H1 (cell line): ENCODE results near the gene ADTRP. TPM values are rescaled to one million over a fixed set of nuclear protein-coding genes. Genes with fewer than 3 reads are reported as not detected.

Experiments
- CTCF ChIA-PET: fragments of 300-600 bp; sonication (Branson Sonifier 250); formaldehyde crosslinking; loops from one replicate; lab custom pipeline; 2021; ENCODE audit not compliant: partially characterized antibody; lab: Charles Lee
- POLR2A ChIA-PET: fragments of 300-600 bp; sonication (Branson Sonifier 250); formaldehyde crosslinking; loops from one replicate; lab custom pipeline; 2021; ENCODE audit warnings: inconsistent platforms; ENCODE audit not compliant: partially characterized antibody; lab: Charles Lee
- DNase-seq, 2 experiments: peaks; one replicate each; pipeline versions ENCODE4 v3.0.0 to v3.0.0-alpha.2; 2010 to 2022; ENCODE audit warnings: low spot score in 2 of 2, low read depth in 1 of 2, mixed read lengths in 1 of 2
- FAIRE-seq: peaks from 2 replicates; lab custom pipeline; 2011; peaks lifted over from hg19 to GRCh38; lab: Jason Lieb, UNC
- H2AFZ ChIP-seq: 2 replicates; pipeline ENCODE4 v1.8.1; 2012; ENCODE audit warnings: low read length, inconsistent platforms
- H2AK5ac ChIP-seq: 2 replicates; pipeline ENCODE4 v1.6.1; 2013; ENCODE audit warnings: low read depth, low read length
- H2BK120ac ChIP-seq: replicated peaks from 2 replicates; pipeline ENCODE3; 2013; ENCODE audit warnings: low read depth, low read length, inconsistent platforms
- H2BK12ac ChIP-seq: 2 replicates; pipeline ENCODE4 v1.6.1; 2013; ENCODE audit warnings: low read depth, low read length
- H2BK15ac ChIP-seq: 2 replicates; pipeline ENCODE4 v1.6.1; 2013; ENCODE audit warnings: low read length
- H2BK20ac ChIP-seq: 2 replicates; pipeline ENCODE4 v1.6.1; 2013; ENCODE audit warnings: low read length
- H2BK5ac ChIP-seq: 2 replicates; pipeline ENCODE4 v1.6.1; 2013; ENCODE audit warnings: low read depth, low read length
- H3K14ac ChIP-seq: 2 replicates; pipeline ENCODE4 v1.6.1; 2013; ENCODE audit warnings: inconsistent platforms; ENCODE audit not compliant: insufficient read length
- H3K18ac ChIP-seq: 2 replicates; pipeline ENCODE4 v1.6.1; 2013; ENCODE audit warnings: low read length; ENCODE audit errors: extremely low read depth
- H3K23ac ChIP-seq: 2 replicates; pipeline ENCODE4 v1.6.1; 2013; ENCODE audit warnings: inconsistent platforms; ENCODE audit not compliant: insufficient read length
- H3K23me2 ChIP-seq: 2 replicates; pipeline ENCODE4 v1.6.1; 2013; ENCODE audit warnings: low read depth, low read length
- H3K27ac ChIP-seq: 2 replicates; pipeline ENCODE4 v1.6.1; 2011; ENCODE audit warnings: low read depth, low read length, inconsistent platforms
- H3K27me3 ChIP-seq, 4 experiments: replicated peaks in 1 of 4; 1 replicate in 1 of 4; 2 replicates in 3 of 4; pipeline versions ENCODE4 v1.6.1 to v1.8.1; 2011 to 2013; ENCODE audit warnings: low read length in 3 of 4, mild to moderate bottlenecking in 3 of 4, inconsistent platforms in 2 of 4, mixed read lengths in 2 of 4, moderate library complexity in 1 of 4; ENCODE audit not compliant: control insufficient read depth in 3 of 4, insufficient read depth in 3 of 4; ENCODE audit errors: extremely low read depth in 1 of 4
- H3K36me3 ChIP-seq, 4 experiments: 2 replicates each; pipeline versions ENCODE4 v1.6.1 to v1.8.1; 2011 to 2013; ENCODE audit warnings: mild to moderate bottlenecking in 4 of 4, low read length in 3 of 4, moderate library complexity in 2 of 4, control low read depth in 1 of 4, inconsistent platforms in 1 of 4; ENCODE audit not compliant: insufficient read depth in 4 of 4, control insufficient read depth in 2 of 4
- H3K4ac ChIP-seq: replicated peaks from 2 replicates; pipeline ENCODE3; 2013; ENCODE audit warnings: low read length, low read depth, mixed read lengths, inconsistent platforms; ENCODE audit not compliant: insufficient read length
- H3K4me1 ChIP-seq, 4 experiments: replicated peaks in 1 of 4; 1 replicate in 1 of 4; 2 replicates in 3 of 4; pipeline versions ENCODE4 v1.6.1 to v1.8.1; 2011 to 2013; ENCODE audit warnings: low read length in 3 of 4, inconsistent platforms in 2 of 4, mixed read lengths in 1 of 4; ENCODE audit not compliant: insufficient read depth in 4 of 4, control insufficient read depth in 3 of 4
- H3K4me2 ChIP-seq, 2 experiments: 2 replicates each; pipeline versions ENCODE4 v1.6.1 to v1.8.1; 2011 to 2013; ENCODE audit warnings: low read depth in 2 of 2, low read length in 2 of 2, control low read depth in 1 of 2, inconsistent platforms in 1 of 2, mild to moderate bottlenecking in 1 of 2; ENCODE audit not compliant: insufficient read depth in 1 of 2
- H3K4me3 ChIP-seq, 4 experiments: fragments of 200-600, 300-600 bp in 1 of 4; sonication (generic), shearing (Covaris generic), sonication (Bioruptor Twin) in 1 of 4; 2 replicates each; pipeline versions ENCODE4 v1.5.1 to v1.8.1; 2011 to 2016; ENCODE audit warnings: low read length in 4 of 4, low read depth in 3 of 4, control low read depth in 2 of 4, inconsistent platforms in 2 of 4, mild to moderate bottlenecking in 2 of 4, mixed read lengths in 1 of 4, moderate library complexity in 1 of 4; ENCODE audit not compliant: insufficient read depth in 2 of 4; ENCODE audit errors: extremely low read depth in 1 of 4
- H3K56ac ChIP-seq: replicated peaks from 2 replicates; pipeline ENCODE3; 2013; ENCODE audit warnings: low read depth, mild to moderate bottlenecking, mixed read lengths, low read length, inconsistent platforms; ENCODE audit not compliant: insufficient read length
- H3K79me1 ChIP-seq: 2 replicates; pipeline ENCODE4 v1.6.1; 2013; ENCODE audit warnings: low read depth, low read length, control low read depth
- H3K79me2 ChIP-seq, 2 experiments: 2 replicates each; pipeline versions ENCODE4 v1.6.1 to v1.8.1; 2012 to 2013; ENCODE audit warnings: low read length in 2 of 2, mild to moderate bottlenecking in 2 of 2, inconsistent platforms in 1 of 2; ENCODE audit not compliant: insufficient read depth in 2 of 2, control insufficient read depth in 1 of 2
- H3K9ac ChIP-seq, 4 experiments: replicated peaks in 1 of 4; 1 replicate in 1 of 4; 2 replicates in 3 of 4; pipeline versions ENCODE4 v1.6.1 to v1.8.1; 2011 to 2013; ENCODE audit warnings: low read depth in 3 of 4, low read length in 3 of 4, control low read depth in 2 of 4, mild to moderate bottlenecking in 2 of 4, moderate library complexity in 2 of 4, inconsistent platforms in 1 of 4; ENCODE audit errors: extremely low read depth in 1 of 4
- H3K9me3 ChIP-seq, 2 experiments: 2 replicates each; pipeline versions ENCODE4 v1.6.1 to v1.8.1; 2012 to 2013; ENCODE audit warnings: mild to moderate bottlenecking in 2 of 2, moderate library complexity in 2 of 2, control low read depth in 1 of 2, inconsistent platforms in 1 of 2, low read depth in 1 of 2, low read length in 1 of 2, mixed read lengths in 1 of 2; ENCODE audit not compliant: insufficient read depth in 2 of 2
- H4K20me1 ChIP-seq, 2 experiments: replicated peaks in 1 of 2; 2 replicates each; pipeline versions ENCODE3 to v1.8.1; 2011 to 2013; ENCODE audit warnings: inconsistent platforms in 2 of 2, low read length in 2 of 2, mild to moderate bottlenecking in 1 of 2; ENCODE audit not compliant: insufficient read depth in 2 of 2, control insufficient read depth in 1 of 2
- H4K5ac ChIP-seq: 2 replicates; pipeline ENCODE4 v1.6.1; 2013; ENCODE audit warnings: low read length, low read depth, mixed read lengths, inconsistent platforms; ENCODE audit not compliant: insufficient read length
- H4K8ac ChIP-seq: 2 replicates; pipeline ENCODE4 v1.8.0; 2013; ENCODE audit warnings: mild to moderate bottlenecking, moderate library complexity, low read length, inconsistent platforms; ENCODE audit not compliant: insufficient read depth; ENCODE audit errors: extremely low read depth
- H4K91ac ChIP-seq: replicated peaks from 2 replicates; pipeline ENCODE3; 2013; ENCODE audit warnings: low read length, mixed read lengths, inconsistent platforms; ENCODE audit not compliant: insufficient read length
- CBX5 ChIP-seq: fragments of 300-800, 300-1000 bp; sonication (generic); IDR thresholded peaks from 2 replicates; pipeline ENCODE4 v1.7.1; 2016; ENCODE audit warnings: antibody characterized with exemption, low read length, low read depth
- CEBPB ChIP-seq: IDR thresholded peaks from 2 replicates; pipeline ENCODE4 v1.6.1; 2012; ENCODE audit warnings: low read depth, low read length
- CHD1 ChIP-seq: IDR thresholded peaks from 2 replicates; pipeline ENCODE4 v1.6.1; 2012; ENCODE audit warnings: low read depth, low read length, improper control_type of control experiment
- EGR1 ChIP-seq: IDR thresholded peaks from 2 replicates; pipeline ENCODE4 v1.6.1; 2011; ENCODE audit warnings: low read depth, low read length, borderline replicate concordance
- GABPA ChIP-seq: IDR thresholded peaks from 2 replicates; pipeline ENCODE4 v1.6.1; 2011; ENCODE audit warnings: mild to moderate bottlenecking, low read length, moderate library complexity, borderline replicate concordance; ENCODE audit not compliant: insufficient read depth
- HDAC2 ChIP-seq, 2 experiments: fragments of 300-600 bp in 1 of 2; sonication (generic) in 1 of 2; IDR thresholded peaks; 2 replicates each; pipeline ENCODE4 v1.6.1; 2011 to 2012; ENCODE audit warnings: low read depth in 2 of 2, low read length in 2 of 2, mild to moderate bottlenecking in 2 of 2, moderate library complexity in 2 of 2, borderline replicate concordance in 1 of 2, inconsistent platforms in 1 of 2
- KDM1A ChIP-seq: fragments of 200-600, 300-600 bp; sonication (generic); IDR thresholded peaks from 2 replicates; pipeline ENCODE4 v1.7.1; 2016; ENCODE audit warnings: mild to moderate bottlenecking, low read length, borderline replicate concordance
- RAD21 ChIP-seq, 2 experiments: IDR thresholded peaks in 1 of 2; conservative IDR thresholded peaks in 1 of 2; 2 replicates each; pipeline ENCODE4 v1.6.1; 2011; ENCODE audit warnings: low read depth in 2 of 2, low read length in 2 of 2, improper control_type of control experiment in 1 of 2, inconsistent platforms in 1 of 2, mild to moderate bottlenecking in 1 of 2, moderate library complexity in 1 of 2
- RXRA ChIP-seq: IDR thresholded peaks from 2 replicates; pipeline ENCODE4 v1.6.1; 2011; ENCODE audit warnings: low read depth, mild to moderate bottlenecking, low read length, moderate library complexity; ENCODE audit not compliant: insufficient read depth
- TEAD4 ChIP-seq: IDR thresholded peaks from 2 replicates; pipeline ENCODE4 v1.6.1; 2012; ENCODE audit warnings: low read depth, low read length, inconsistent platforms, mixed read lengths
- WGBS, 2 experiments: shearing (Covaris generic) in 1 of 2; methylation state at CpG; one replicate each; pipeline versions ENCODE4 v1.1.6 to v1.1.7; 2013 to 2015; ENCODE audit warnings: low lambda C conversion rate in 2 of 2, mixed read lengths in 2 of 2, inconsistent platforms in 1 of 2, low coverage in 1 of 2, missing lambda C conversion rate in 1 of 2; ENCODE audit not compliant: insufficient replicate concordance in 2 of 2, insufficient coverage in 1 of 2, insufficient read length in 1 of 2; ENCODE audit errors: extremely low coverage in 1 of 2, missing lambda C conversion rate in 1 of 2; 5-methylcytosine and 5-hydroxymethylcytosine counted together
- polyA plus RNA-seq, 7 experiments: library from polyadenylated mRNA; depleted of rRNA in 3 of 7; stranded (reverse) in 5 of 7; unstranded in 2 of 7; fragments of >200 nt in 5 of 7; fragments of 200-250 nt in 2 of 7; gene quantifications; 1 replicate in 5 of 7; 2 replicates in 1 of 7; 4 replicates in 1 of 7; pipeline versions ENCODE4 v1.2.1 to v1.2.3, GENCODE V29; 2011 to 2013; ENCODE audit warnings: missing spikeins in 2 of 7, mixed read lengths in 2 of 7
- total RNA-seq: library from RNA; stranded (reverse); fragmentation: NEBNext Ultra II Directional; extraction: Animal tissue kit (Norgen Biotek cat#: 25700); gene quantifications from 2 replicates; pipeline ENCODE4 v1.2.1, GENCODE V29; 2021
- TF ChIP-seq, protein P1 (sequence below): IDR thresholded peaks from 2 replicates; pipeline ENCODE4 v1.6.1; 2012; ENCODE audit warnings: inconsistent platforms

ADTRP gene
- total and polyA plus RNA-seq, 2 of the 8 experiments (the other 6 are each of a cell fraction or from before 2014, with no cell fraction given), result 0.08 to 0.45 TPM

DNA sequence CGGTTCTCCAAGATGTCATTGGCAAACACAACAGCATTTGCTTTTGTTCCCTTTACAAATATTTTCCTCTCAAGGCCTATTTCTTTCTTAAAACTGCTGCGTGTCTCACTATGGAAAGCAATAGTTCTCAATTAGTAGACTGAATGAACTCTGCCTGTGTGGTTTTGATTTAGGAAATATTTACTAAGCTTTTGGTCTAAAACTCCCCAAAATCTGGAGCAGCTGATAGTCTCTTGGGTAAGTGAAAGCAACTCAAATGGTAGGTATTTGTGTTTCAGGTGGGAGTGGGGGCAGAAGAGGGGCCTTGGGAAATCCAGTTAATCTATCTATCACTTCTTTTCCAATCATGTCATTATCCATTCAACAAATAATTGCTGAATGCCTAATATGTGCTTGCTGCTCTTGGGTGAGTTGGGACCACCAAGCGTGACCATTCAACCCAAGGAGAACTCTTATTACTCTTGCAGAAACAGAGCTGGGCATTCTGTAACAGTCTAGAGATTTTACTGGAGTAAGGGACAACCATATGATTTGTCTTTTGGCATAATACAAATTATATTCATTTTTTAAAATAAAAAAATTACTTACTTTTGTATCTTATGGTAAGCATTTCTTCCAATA is 33.2 kb upstream of the ADTRP start:
- Histone ChIP-seq H2AFZ (no peak overlapping the region), H2BK120ac (no peak overlapping the region), H4K91ac (no peak overlapping the region), H3K23me2 (no peaks in the 10 kb centered on the region), H2AK5ac (no peak overlapping the region), H2BK5ac (no peak overlapping the region), H4K5ac (no peak overlapping the region), H3K4me2 (no peak overlapping the region), H3K4me1 (0 out of 7 replicates have a peak, but pooled peaks cover 0 to under 1% (median 0%) of the 10 kb centered on the region in 4 experiments), H3K79me1 (no peaks in the 10 kb centered on the region), H3K4me3 (no peak overlapping the region), H3K18ac (no peak overlapping the region), H4K20me1 (no peaks in the 10 kb centered on the region), H3K79me2 (no peaks in the 10 kb centered on the region), H3K4ac (no peak overlapping the region), H2BK15ac (no peak overlapping the region), H3K14ac (no peak overlapping the region), H2BK20ac (no peak overlapping the region), H3K56ac (no peak overlapping the region), H3K23ac (no peak overlapping the region), H4K8ac (no peak overlapping the region), H3K36me3 (no peaks in the 10 kb centered on the region), H2BK12ac (no peak overlapping the region), H3K9ac (no peak overlapping the region), H3K9me3 (no peaks in the 10 kb centered on the region), H3K27me3 (no peaks in the 10 kb centered on the region), H3K27ac (no peak overlapping the region)
- no peak for FAIRE-seq
- 88% methylated on average over 3 of the region's 3 CpGs; no CpG with 5 or more reads in 1 of the 2 experiments for WGBS, 2 experiments
- CTCF ChIA-PET, result interaction anchor here (0.9 to 1.0 kb wide), 2 partner anchors 41 to 136 kb away, joined by 3 read pairs; no protein-coding TSS in a partner anchor
- POLR2A ChIA-PET, result no interaction called here
- DNase-seq, result no peak
- no peak for TF ChIP-seq GABPA
- no peak for TF ChIP-seq CBX5
- no peak for TF ChIP-seq TEAD4
- no peak for TF ChIP-seq CHD1
- no peak for TF ChIP-seq KDM1A
- no peak for TF ChIP-seq RAD21 (IDR thresholded peaks at IDR 0.05 in 1 of 2, conservative IDR thresholded peaks at IDR 0.05 in 1 of 2; ENCODE audit: low read depth in 2 of 2, low read length in 2 of 2)
- no peak for TF ChIP-seq EGR1
- TF ChIP-seq, protein P1, sequence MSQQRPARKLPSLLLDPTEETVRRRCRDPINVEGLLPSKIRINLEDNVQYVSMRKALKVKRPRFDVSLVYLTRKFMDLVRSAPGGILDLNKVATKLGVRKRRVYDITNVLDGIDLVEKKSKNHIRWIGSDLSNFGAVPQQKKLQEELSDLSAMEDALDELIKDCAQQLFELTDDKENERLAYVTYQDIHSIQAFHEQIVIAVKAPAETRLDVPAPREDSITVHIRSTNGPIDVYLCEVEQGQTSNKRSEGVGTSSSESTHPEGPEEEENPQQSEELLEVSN, result no peak
- TF ChIP-seq HDAC2 (IDR thresholded peaks at IDR 0.05; ENCODE audit: borderline replicate concordance in 1 of 2, low read depth in 2 of 2, low read length in 2 of 2), result no peak
- TF ChIP-seq CEBPB, result no peak
- no peak for TF ChIP-seq RXRA
